ENCODE data around the gene ACTRT2. TPM values are rescaled to one million over a fixed set of nuclear protein-coding genes. Genes with fewer than 3 reads are reported as not detected.

The ACTRT2 gene
- polyA plus RNA-seq, 1 donor (not counting 4 experiments of a cell fraction or from before 2014, with no cell fraction given), result not detected

GRCh38 chr1:2983319-2983705, 38.0 kb upstream of the ACTRT2 start:
- no peaks in the 10 kb centered on the region for H3K36me3 ChIP-seq (ENCODE audit: control insufficient read depth in 2 of 2, extremely low read depth in 1 of 2, insufficient read depth in 2 of 2, low read length in 2 of 2)
- no peak overlapping the region for H2AFZ ChIP-seq (ENCODE audit: control insufficient read depth, low read length)
- no peaks in the 10 kb centered on the region for H3K79me2 ChIP-seq (ENCODE audit: control insufficient read depth, insufficient read depth, low read length)
- no peak overlapping the region for H3K9ac ChIP-seq (ENCODE audit: control insufficient read depth, extremely low read depth, insufficient read depth, low read length)
- H3K9me1 ChIP-seq (ENCODE audit: control insufficient read depth, extremely low read depth, insufficient read depth, low read length), result no peaks in the 10 kb centered on the region
- no peak overlapping the region for H3K27ac ChIP-seq (ENCODE audit: control insufficient read depth, insufficient read depth, low read length)
- peaks cover 6% of the 10 kb centered on the region for H3K9me3 ChIP-seq (ENCODE audit: control insufficient read depth, low read depth, low read length)
- dilution Hi-C loops (cut with MboI; ENCODE audit: extremely low pct_ligation_motif_present, low sequenced_read_pairs), result no loop called here
- H3K4me3 ChIP-seq (ENCODE audit: control insufficient read depth in 2 of 3, extremely low read depth in 1 of 3, insufficient read depth in 2 of 3, low read depth in 1 of 3, low read length in 3 of 3), result no peak overlapping the region
- FAIRE-seq, result no peak
- no peaks in the 10 kb centered on the region for H3K27me3 ChIP-seq (ENCODE audit: control insufficient read depth, extremely low read depth, insufficient read depth, low read length)
- H3K4me1 ChIP-seq (ENCODE audit: control insufficient read depth, extremely low read depth, insufficient read depth, low read length), result no peaks in the 10 kb centered on the region
- DNase-seq (ENCODE audit: low read depth, low spot score), result no peak
- TF ChIP-seq EZH2 (IDR thresholded peaks at IDR 0.05; ENCODE audit: low read length), result no peak
- TF ChIP-seq CTCF (optimal IDR thresholded peaks at IDR 0.05 in 1 of 3, IDR thresholded peaks at IDR 0.05 in 1 of 3, conservative IDR thresholded peaks at IDR 0.05 in 1 of 3; ENCODE audit: extremely low read depth in 1 of 3, insufficient read depth in 2 of 3, low read length in 3 of 3), result no peak
- H3K4me2 ChIP-seq (ENCODE audit: control insufficient read depth, extremely low read depth, insufficient read depth, low read depth, low read length), result no peak overlapping the region
- no peaks in the 10 kb centered on the region for H4K20me1 ChIP-seq (ENCODE audit: control insufficient read depth, extremely low read depth, insufficient read depth, low read length)

- TF ChIP-seq EZH2 (IDR thresholded peaks at IDR 0.05; ENCODE audit: low read length) (no peak), CTCF (optimal IDR thresholded peaks at IDR 0.05 in 1 of 3, IDR thresholded peaks at IDR 0.05 in 1 of 3, conservative IDR thresholded peaks at IDR 0.05 in 1 of 3; ENCODE audit: extremely low read depth in 1 of 3, insufficient read depth in 2 of 3, low read length in 3 of 3) (no peak)
- H3K27me3 ChIP-seq (ENCODE audit: control insufficient read depth, extremely low read depth, insufficient read depth, low read length), result no peaks in the 10 kb centered on the region
- H4K20me1 ChIP-seq (ENCODE audit: control insufficient read depth, extremely low read depth, insufficient read depth, low read length), result no peaks in the 10 kb centered on the region
- H3K4me1 ChIP-seq (ENCODE audit: control insufficient read depth, extremely low read depth, insufficient read depth, low read length), result no peaks in the 10 kb centered on the region
- H3K36me3 ChIP-seq (ENCODE audit: control insufficient read depth in 2 of 2, extremely low read depth in 1 of 2, insufficient read depth in 2 of 2, low read length in 2 of 2), result no peaks in the 10 kb centered on the region
- dilution Hi-C loops (cut with MboI; ENCODE audit: extremely low pct_ligation_motif_present, low sequenced_read_pairs), result no loop called here
- H3K27ac ChIP-seq (ENCODE audit: control insufficient read depth, insufficient read depth, low read length), result no peak overlapping the region
- DNase-seq (ENCODE audit: low read depth, low spot score) (no peak), FAIRE-seq (no peak)
- H3K9me3 ChIP-seq (ENCODE audit: control insufficient read depth, low read depth, low read length), result peaks cover 6% of the 10 kb centered on the region
- no peak overlapping the region for H3K9ac ChIP-seq (ENCODE audit: control insufficient read depth, extremely low read depth, insufficient read depth, low read length)
- H3K79me2 ChIP-seq (ENCODE audit: control insufficient read depth, insufficient read depth, low read length), result no peaks in the 10 kb centered on the region
- no peak overlapping the region for H3K4me3 ChIP-seq (ENCODE audit: control insufficient read depth in 2 of 3, extremely low read depth in 1 of 3, insufficient read depth in 2 of 3, low read depth in 1 of 3, low read length in 3 of 3)
- H3K9me1 ChIP-seq (ENCODE audit: control insufficient read depth, extremely low read depth, insufficient read depth, low read length), result no peaks in the 10 kb centered on the region
- no peak overlapping the region for H2AFZ ChIP-seq (ENCODE audit: control insufficient read depth, low read length)
- H3K4me2 ChIP-seq (ENCODE audit: control insufficient read depth, extremely low read depth, insufficient read depth, low read depth, low read length), result no peak overlapping the region
These were observed 37.4 kb upstream of the ACTRT2 start for GRCh38 chr1:2983706-2984398.
